Neural progenitor cell (in vitro differentiated cells): Measurements from ENCODE around the gene PSMD5. TPM values are rescaled to one million over a fixed set of nuclear protein-coding genes. Genes with fewer than 3 reads are reported as not detected.

ENCODE experiments used
- DNase-seq: peaks from one replicate; pipeline ENCODE4 v3.0.0-alpha.2; 2016; ENCODE audit warnings: low spot score
- H2AFZ ChIP-seq: fragments of 200-600 bp; sonication (generic); replicated peaks from 2 replicates; pipeline ENCODE4 v1.6.1; 2016; ENCODE audit warnings: antibody characterized with exemption
- H3F3A ChIP-seq: fragments of 200-600 bp; sonication (generic); 2 replicates; pipeline ENCODE4 v1.6.1; 2016; ENCODE audit warnings: antibody characterized with exemption, low read depth
- H3K27ac ChIP-seq: fragments of 200-600 bp; sonication (generic); 2 replicates; pipeline ENCODE4 v1.5.1; 2016; ENCODE audit warnings: mild to moderate bottlenecking
- H3K27me3 ChIP-seq: fragments of 200-600 bp; sonication (generic); 2 replicates; pipeline ENCODE4 v1.6.1; 2016; ENCODE audit warnings: mild to moderate bottlenecking, moderate library complexity
- H3K36me3 ChIP-seq: fragments of 200-600 bp; sonication (generic); 2 replicates; pipeline ENCODE4 v1.5.1; 2016
- H3K4me1 ChIP-seq: fragments of 200-600 bp; sonication (generic); 2 replicates; pipeline ENCODE4 v1.6.1; 2016; ENCODE audit warnings: mixed run types
- H3K4me2 ChIP-seq: fragments of 200-600 bp; sonication (generic); 2 replicates; pipeline ENCODE4 v1.6.1; 2016
- H3K4me3 ChIP-seq: fragments of 200-600 bp; sonication (generic); 2 replicates; pipeline ENCODE4 v1.5.1; 2016
- H3K79me2 ChIP-seq: fragments of 200-600 bp; sonication (generic); 2 replicates; pipeline ENCODE4 v1.6.1; 2016; ENCODE audit warnings: low read depth
- H3K9ac ChIP-seq: fragments of 200-600 bp; sonication (generic); 2 replicates; pipeline ENCODE4 v1.6.1; 2016
- H3K9me3 ChIP-seq: fragments of 200-600 bp; sonication (generic); 2 replicates; pipeline ENCODE4 v1.5.1; 2016; ENCODE audit warnings: low read depth
- H4K20me1 ChIP-seq: fragments of 200-600 bp; sonication (generic); 2 replicates; pipeline ENCODE4 v1.6.1; 2016; ENCODE audit warnings: low read depth
- H3K27ac Mint-ChIP-seq: 3 replicates; pipeline ENCODE4 v1.8.0; 2021; ENCODE audit warnings: mixed read lengths
- H3K27me3 Mint-ChIP-seq: 2 replicates; pipeline ENCODE4 v1.8.0; 2022; ENCODE audit warnings: low read depth, mild to moderate bottlenecking, inconsistent platforms, moderate library complexity, mixed read lengths; ENCODE audit not compliant: insufficient read depth
- H3K36me3 Mint-ChIP-seq: 3 replicates; pipeline ENCODE4 v1.8.0; 2021; ENCODE audit warnings: mixed read lengths
- H3K4me1 Mint-ChIP-seq: 3 replicates; pipeline ENCODE4 v1.8.0; 2021; ENCODE audit warnings: mixed read lengths
- H3K4me3 Mint-ChIP-seq: 3 replicates; pipeline ENCODE4 v1.8.0; 2021; ENCODE audit warnings: mild to moderate bottlenecking, moderate library complexity, mixed read lengths
- H3K9me3 Mint-ChIP-seq: 3 replicates; pipeline ENCODE4 v1.8.0; 2020; ENCODE audit warnings: mixed read lengths
- EZH2 ChIP-seq: fragments of 200-600 bp; sonication (generic); IDR thresholded peaks from 2 replicates; pipeline ENCODE4 v1.6.1; 2017; ENCODE audit warnings: antibody characterized with exemption, mild to moderate bottlenecking, moderate library complexity
- EZH2phosphoT487 ChIP-seq: fragments of 200-600 bp; sonication (generic); IDR thresholded peaks from 2 replicates; pipeline ENCODE4 v1.6.1; 2017; ENCODE audit warnings: antibody characterized with exemption
- total RNA-seq: library from RNA; depleted of rRNA; stranded (reverse); fragments of >200 nt; gene quantifications from 2 replicates; pipeline ENCODE4 v1.2.3, GENCODE V29; 2015; ENCODE audit warnings: low replicate concordance
- TF ChIP-seq, protein P1 (sequence below): fragments of 200-600 bp; sonication (generic); IDR thresholded peaks from 2 replicates; pipeline ENCODE4 v1.5.1; 2017; ENCODE audit warnings: antibody characterized with exemption, mild to moderate bottlenecking

Gene PSMD5
- total RNA-seq, 1 donor from 2014 or later, result 8.7 TPM

DNA sequence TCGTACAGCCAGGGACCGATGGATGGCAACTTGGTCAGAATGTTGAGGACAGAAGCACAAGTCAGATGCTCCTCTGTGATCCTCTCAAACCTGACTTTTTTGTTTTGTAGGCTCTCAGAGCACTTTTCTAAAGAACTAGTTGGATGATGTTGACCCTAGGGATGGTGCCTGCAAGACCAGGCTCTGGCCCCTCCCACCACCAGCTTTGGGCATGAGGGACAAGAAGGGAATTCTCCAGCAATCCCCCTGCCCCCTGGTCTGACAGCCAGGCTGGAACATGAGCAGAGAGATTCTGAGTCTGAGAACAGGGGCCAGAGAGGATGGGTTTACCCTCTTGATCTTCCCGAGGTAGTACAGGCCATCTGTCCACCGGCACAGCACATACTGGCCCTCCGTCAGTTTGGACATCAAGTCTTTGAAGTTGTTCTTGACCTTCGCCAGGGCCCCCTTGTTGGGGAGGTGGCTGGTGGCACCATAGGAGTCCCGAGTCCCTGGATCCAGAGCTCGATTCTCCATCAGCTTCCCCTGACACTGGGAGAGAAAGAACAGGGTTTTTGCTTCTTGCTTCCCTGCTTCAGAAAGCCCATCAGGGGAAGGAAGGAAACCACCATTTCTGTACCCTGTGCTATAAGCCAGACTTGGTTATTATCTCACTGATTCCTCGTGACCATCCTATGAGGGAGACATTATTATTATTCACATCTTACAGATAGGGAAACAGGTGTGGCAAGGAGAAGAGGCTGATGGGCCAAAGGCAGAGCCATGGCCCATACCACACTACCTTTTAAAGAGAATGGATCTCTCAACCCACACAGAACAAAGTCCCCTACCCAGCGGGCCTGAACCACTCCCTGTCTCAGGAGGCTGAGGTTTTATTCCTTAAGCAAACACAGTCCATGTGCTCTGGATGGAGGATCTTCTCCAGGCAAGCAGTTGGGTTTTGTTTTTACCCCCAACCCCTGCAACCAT is 31.8 kb upstream of the PSMD5 start:
- no peaks in the 10 kb centered on the region for H3K79me2 ChIP-seq
- H2AFZ ChIP-seq, result no peak overlapping the region
- H4K20me1 ChIP-seq, result no peaks in the 10 kb centered on the region
- no peak overlapping the region for H3K4me2 ChIP-seq
- peaks cover 30% of the 10 kb centered on the region for H3K4me1 Mint-ChIP-seq
- no peak overlapping the region for H3K9ac ChIP-seq
- no peak overlapping the region for H3K27ac Mint-ChIP-seq
- no peaks in the 10 kb centered on the region for H3K36me3 ChIP-seq
- TF ChIP-seq, protein P1, sequence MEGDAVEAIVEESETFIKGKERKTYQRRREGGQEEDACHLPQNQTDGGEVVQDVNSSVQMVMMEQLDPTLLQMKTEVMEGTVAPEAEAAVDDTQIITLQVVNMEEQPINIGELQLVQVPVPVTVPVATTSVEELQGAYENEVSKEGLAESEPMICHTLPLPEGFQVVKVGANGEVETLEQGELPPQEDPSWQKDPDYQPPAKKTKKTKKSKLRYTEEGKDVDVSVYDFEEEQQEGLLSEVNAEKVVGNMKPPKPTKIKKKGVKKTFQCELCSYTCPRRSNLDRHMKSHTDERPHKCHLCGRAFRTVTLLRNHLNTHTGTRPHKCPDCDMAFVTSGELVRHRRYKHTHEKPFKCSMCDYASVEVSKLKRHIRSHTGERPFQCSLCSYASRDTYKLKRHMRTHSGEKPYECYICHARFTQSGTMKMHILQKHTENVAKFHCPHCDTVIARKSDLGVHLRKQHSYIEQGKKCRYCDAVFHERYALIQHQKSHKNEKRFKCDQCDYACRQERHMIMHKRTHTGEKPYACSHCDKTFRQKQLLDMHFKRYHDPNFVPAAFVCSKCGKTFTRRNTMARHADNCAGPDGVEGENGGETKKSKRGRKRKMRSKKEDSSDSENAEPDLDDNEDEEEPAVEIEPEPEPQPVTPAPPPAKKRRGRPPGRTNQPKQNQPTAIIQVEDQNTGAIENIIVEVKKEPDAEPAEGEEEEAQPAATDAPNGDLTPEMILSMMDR, result no peak
- TF ChIP-seq EZH2, result no peak
- TF ChIP-seq EZH2phosphoT487, result no peak
- H3K9me3 ChIP-seq, result no peaks in the 10 kb centered on the region
- no peak overlapping the region for H3K27ac ChIP-seq
- H3K27me3 Mint-ChIP-seq, result peaks cover 5% of the 10 kb centered on the region
- H3K4me3 ChIP-seq, result no peak overlapping the region
- H3K4me1 ChIP-seq, result peaks cover 18% of the 10 kb centered on the region
- H3K36me3 Mint-ChIP-seq, result peaks cover 22% of the 10 kb centered on the region
- H3K9me3 Mint-ChIP-seq, result no peaks in the 10 kb centered on the region
- H3F3A ChIP-seq, result peaks cover 46% of the 10 kb centered on the region
- DNase-seq, result no peak
- H3K4me3 Mint-ChIP-seq, result peak overlapping the region; percentile 87
- H3K27me3 ChIP-seq, result peaks cover 17% of the 10 kb centered on the region

DNA sequence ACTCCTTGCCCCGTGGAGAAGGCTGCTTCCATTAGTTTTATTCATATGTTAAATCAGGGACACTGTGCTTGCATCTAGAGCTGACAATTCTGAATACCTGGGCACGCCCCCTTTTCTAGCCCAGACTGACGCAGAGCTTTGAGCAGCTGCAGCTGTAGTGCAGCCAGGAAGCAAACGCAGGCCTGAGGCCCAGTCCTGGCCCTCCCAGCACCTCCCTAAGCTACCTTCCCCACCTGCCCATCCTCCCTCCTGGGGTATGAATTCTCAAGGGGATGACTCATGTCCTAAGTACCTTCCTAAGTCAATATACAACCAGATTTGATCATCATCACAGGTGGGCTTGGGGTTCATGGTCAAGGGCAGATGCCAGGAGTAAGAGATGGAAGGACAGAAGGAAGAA is 30.8 kb upstream of the PSMD5 start:
- Histone ChIP-seq H2AFZ (no peak overlapping the region), H3F3A (peaks cover 41% of the 10 kb centered on the region), H3K4me2 (no peak overlapping the region), H3K4me1 (peaks cover 10% of the 10 kb centered on the region), H3K9ac (no peak overlapping the region), H3K27me3 (peaks cover 17% of the 10 kb centered on the region), H3K79me2 (no peaks in the 10 kb centered on the region), H3K4me3 (no peak overlapping the region), H4K20me1 (no peaks in the 10 kb centered on the region), H3K27ac (no peak overlapping the region), H3K36me3 (no peaks in the 10 kb centered on the region), H3K9me3 (no peaks in the 10 kb centered on the region)
- no peak overlapping the region for H3K4me3 Mint-ChIP-seq
- peaks cover 3% of the 10 kb centered on the region for H3K27me3 Mint-ChIP-seq
- peaks cover 22% of the 10 kb centered on the region for H3K36me3 Mint-ChIP-seq
- H3K9me3 Mint-ChIP-seq, result no peaks in the 10 kb centered on the region
- no peak overlapping the region for H3K27ac Mint-ChIP-seq
- no peak for TF ChIP-seq EZH2
- TF ChIP-seq, protein P1, result no peak
- no peak for TF ChIP-seq EZH2phosphoT487
- H3K4me1 Mint-ChIP-seq, result peaks cover 22% of the 10 kb centered on the region
- no peak for DNase-seq

DNA sequence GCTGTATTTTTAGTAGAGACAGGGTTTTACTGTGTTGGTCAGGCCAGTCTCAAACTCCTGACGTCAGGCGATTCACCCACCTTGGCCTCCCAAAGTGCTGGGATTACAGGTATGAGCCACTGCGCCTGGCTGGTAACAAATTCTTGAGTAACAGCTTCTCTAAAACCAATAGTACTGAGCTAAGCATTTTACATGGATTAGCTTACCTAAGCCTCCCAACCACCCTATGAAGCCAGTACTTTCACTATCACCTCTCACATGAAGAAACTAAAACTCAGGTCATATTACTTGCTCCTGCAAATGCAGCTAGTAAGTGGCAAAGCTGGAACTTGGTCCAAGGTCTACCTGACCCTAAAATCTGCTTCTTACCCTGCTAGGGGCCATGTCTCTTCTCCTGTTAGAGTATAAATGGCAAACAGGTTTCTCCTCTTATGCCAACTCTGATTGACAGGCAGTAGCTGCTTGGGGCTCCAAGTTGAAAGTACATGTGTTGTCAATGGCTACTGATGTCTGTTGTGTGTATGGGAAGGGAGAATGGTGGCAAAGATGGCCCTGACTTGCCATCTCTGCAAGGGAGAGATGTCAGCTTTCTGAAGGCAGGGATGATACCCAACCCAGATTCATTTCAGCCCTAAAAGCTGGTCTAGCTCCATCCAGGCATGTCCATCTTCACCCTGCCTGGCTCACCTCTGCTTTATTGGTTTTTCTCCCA is 30.2 kb upstream of the PSMD5 start:
- Histone ChIP-seq H3K27me3 (peaks cover 14% of the 10 kb centered on the region), H3K79me2 (no peaks in the 10 kb centered on the region), H3K36me3 (no peaks in the 10 kb centered on the region), H3K9ac (no peak overlapping the region), H3K27ac (no peak overlapping the region), H3K9me3 (no peaks in the 10 kb centered on the region), H4K20me1 (no peaks in the 10 kb centered on the region), H3F3A (peaks cover 36% of the 10 kb centered on the region), H3K4me2 (no peak overlapping the region), H3K4me3 (no peak overlapping the region), H2AFZ (no peak overlapping the region), H3K4me1 (peaks cover 12% of the 10 kb centered on the region)
- Mint-ChIP-seq H3K27me3 (peaks cover 3% of the 10 kb centered on the region), H3K4me1 (peaks cover 22% of the 10 kb centered on the region), H3K36me3 (peaks cover 24% of the 10 kb centered on the region), H3K27ac (no peak overlapping the region), H3K9me3 (no peaks in the 10 kb centered on the region), H3K4me3 (no peak overlapping the region)
- TF ChIP-seq EZH2phosphoT487 (no peak), EZH2 (no peak)
- TF ChIP-seq, protein P1, result no peak
- DNase-seq, result no peak
